Measurements from ENCODE around the gene GPR83. TPM values are rescaled to one million over a fixed set of nuclear protein-coding genes. Genes with fewer than 3 reads are reported as not detected.

GPR83 gene
- total RNA-seq, 1 donor from 2014 or later, result under 0.01 TPM

- H3K36me3 ChIP-seq (ENCODE audit: control insufficient read depth, insufficient read depth, low read length), result no peaks in the 10 kb centered on the region
- H3K4me3 ChIP-seq (ENCODE audit: low read depth, low read length), result no peak overlapping the region
- DNase-seq (ENCODE audit: low read depth) (peak; percentile 34), FAIRE-seq (no peak)
- no peaks in the 10 kb centered on the region for H3K27me3 ChIP-seq (ENCODE audit: control insufficient read depth, insufficient read depth, low read length)
- TF ChIP-seq CTCF (IDR thresholded peaks at IDR 0.05; ENCODE audit: insufficient read depth, low read length, severe bottlenecking), result peak; percentile 50
Observed at GRCh38 chr11:94417386-94417987, 16.3 kb upstream of the GPR83 start.

DNA sequence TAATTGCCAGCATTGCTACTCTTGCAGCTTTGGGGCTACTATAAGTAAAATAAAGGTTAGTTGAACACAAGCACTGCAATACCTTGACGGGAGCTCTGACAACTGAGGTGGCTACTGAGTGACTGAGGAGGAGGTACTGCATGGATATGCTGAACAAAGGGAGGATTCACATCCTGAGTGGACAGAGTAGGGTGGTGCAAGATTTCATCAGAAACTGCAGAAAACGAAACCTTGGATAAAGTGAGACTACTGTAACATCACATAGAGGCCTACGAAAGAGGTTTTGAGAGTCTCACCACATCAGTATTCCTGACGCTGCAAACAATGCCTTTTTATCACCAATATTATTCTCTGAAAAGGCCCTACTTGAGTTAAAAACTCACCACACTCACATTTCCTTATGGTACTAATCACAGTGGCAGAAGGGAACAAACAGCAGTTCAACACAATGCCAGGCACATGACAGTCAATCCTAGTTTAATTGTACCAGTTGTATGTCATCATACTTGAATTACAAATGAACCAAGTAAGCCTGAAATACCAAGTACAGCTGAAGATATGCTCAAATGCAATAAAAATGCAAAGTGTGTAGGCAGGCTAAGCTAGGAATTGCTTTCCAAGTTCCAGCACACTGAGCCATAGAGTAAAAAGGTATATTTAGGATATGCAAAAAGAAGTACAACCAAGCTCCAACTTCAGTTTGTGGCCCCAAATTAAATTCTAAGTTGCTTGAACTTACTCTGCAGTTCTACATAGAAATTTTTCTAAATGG, 4.0 kb upstream of the GPR83 start:
- TF ChIP-seq CTCF (IDR thresholded peaks at IDR 0.05; ENCODE audit: insufficient read depth, low read length, severe bottlenecking), result no peak
- Histone ChIP-seq H3K36me3 (ENCODE audit: control insufficient read depth, insufficient read depth, low read length) (no peaks in the 10 kb centered on the region), H3K4me3 (ENCODE audit: low read depth, low read length) (no peak overlapping the region), H3K27me3 (ENCODE audit: control insufficient read depth, insufficient read depth, low read length) (peaks cover 11% of the 10 kb centered on the region)
- no peak for FAIRE-seq
- no peak for DNase-seq (ENCODE audit: low read depth)

DNA sequence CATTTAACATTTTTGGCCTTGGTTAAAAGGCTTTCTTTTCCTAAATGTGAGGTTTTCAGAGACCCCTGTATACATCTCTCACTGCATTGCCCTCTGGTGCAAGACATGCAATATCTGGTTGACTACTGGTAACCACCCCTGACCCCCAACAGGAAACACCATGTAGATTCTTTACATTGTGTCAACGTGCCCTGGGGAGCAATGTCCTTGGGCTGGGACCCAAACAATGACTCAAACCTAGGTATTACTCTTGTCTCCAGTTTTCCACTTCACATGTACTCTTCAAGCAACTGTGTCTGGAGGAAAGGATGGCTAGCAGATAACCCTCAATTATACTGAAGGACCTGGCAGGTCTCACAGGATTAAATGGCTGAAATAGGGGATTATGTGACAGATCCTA, 1.1 kb upstream of the GPR83 start:
- Histone ChIP-seq H3K4me3 (ENCODE audit: low read depth, low read length) (no peak overlapping the region), H3K36me3 (ENCODE audit: control insufficient read depth, insufficient read depth, low read length) (no peaks in the 10 kb centered on the region), H3K27me3 (ENCODE audit: control insufficient read depth, insufficient read depth, low read length) (peaks cover 23% of the 10 kb centered on the region)
- FAIRE-seq (no peak), DNase-seq (ENCODE audit: low read depth) (peak; percentile 43)
- no peak for TF ChIP-seq CTCF (IDR thresholded peaks at IDR 0.05; ENCODE audit: insufficient read depth, low read length, severe bottlenecking)

GRCh38 chr11:94401773-94402265, 600 bp upstream of the GPR83 start:
- peak overlapping the region; percentile 9 for H3K4me3 ChIP-seq (ENCODE audit: low read depth, low read length)
- no peak for DNase-seq (ENCODE audit: low read depth)
- TF ChIP-seq CTCF (IDR thresholded peaks at IDR 0.05; ENCODE audit: insufficient read depth, low read length, severe bottlenecking), result no peak
- H3K27me3 ChIP-seq (ENCODE audit: control insufficient read depth, insufficient read depth, low read length), result peaks cover 23% of the 10 kb centered on the region
- FAIRE-seq, result no peak
- H3K36me3 ChIP-seq (ENCODE audit: control insufficient read depth, insufficient read depth, low read length), result no peaks in the 10 kb centered on the region

DNA sequence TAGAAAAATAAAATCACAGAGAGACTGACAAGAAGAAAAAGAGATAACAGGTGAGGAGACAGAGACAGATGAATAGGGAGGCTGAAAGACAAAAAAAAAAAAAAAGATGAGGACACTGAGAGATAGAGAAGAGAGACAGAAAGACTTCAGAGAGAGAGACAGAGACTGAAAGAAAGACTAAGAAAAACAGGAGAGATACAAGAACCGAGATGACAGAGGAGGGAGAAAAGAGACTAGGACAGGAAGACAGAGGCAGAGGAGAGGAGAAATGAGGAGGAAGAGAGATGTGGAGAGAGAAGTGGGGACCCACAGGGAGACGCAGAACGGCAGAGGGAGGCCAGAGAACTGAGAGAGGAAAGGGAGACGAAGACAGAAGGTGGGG, 771 bp downstream of the GPR83 start:
- Histone ChIP-seq H3K36me3 (ENCODE audit: control insufficient read depth, insufficient read depth, low read length) (no peaks in the 10 kb centered on the region), H3K4me3 (ENCODE audit: low read depth, low read length) (no peak overlapping the region), H3K27me3 (ENCODE audit: control insufficient read depth, insufficient read depth, low read length) (peaks cover 23% of the 10 kb centered on the region)
- FAIRE-seq (no peak), DNase-seq (ENCODE audit: low read depth) (no peak)
- TF ChIP-seq CTCF (IDR thresholded peaks at IDR 0.05; ENCODE audit: insufficient read depth, low read length, severe bottlenecking), result no peak

All from bronchial epithelial cell (primary cell).